IMR-90 (cell line): ENCODE data around the gene TMPRSS11A. TPM values are rescaled to one million over a fixed set of nuclear protein-coding genes. Genes with fewer than 3 reads are reported as not detected.

ENCODE experiments used
- ATAC-seq: fragments of 200-7000 bp; cut with Tn5 transposase; 2 replicates; pipeline ENCODE4 v1.9.1; 2020; ENCODE audit warnings: low read depth, mild to moderate bottlenecking, moderate library complexity
- BruUV-seq: library from RNA; stranded (reverse); fragments of 400-500 nt; replicated peaks from 2 replicates; lab custom pipeline; 2021; lab: Mats Ljungman, UMichigan
- CTCF ChIA-PET: fragments of 300-600 bp; formaldehyde crosslinking; extraction: SDS; loops from one replicate; lab custom pipeline; 2021; ENCODE audit warnings: antibody characterized with exemption; lab: Yijun Ruan, JAX
- POLR2A ChIA-PET: fragments of 300-600 bp; sonication (Branson Sonifier 250); formaldehyde crosslinking; loops from one replicate; lab custom pipeline; 2022; ENCODE audit warnings: antibody characterized with exemption; ENCODE audit not compliant: unreplicated experiment; lab: Charles Lee
- DNase-seq: peaks from one replicate; pipeline ENCODE4 v3.0.0; 2013
- H2AFZ ChIP-seq: replicated peaks from 2 replicates; pipeline ENCODE3; 2013; ENCODE audit warnings: low read length, mild to moderate bottlenecking; ENCODE audit not compliant: poor library complexity
- H2AK5ac ChIP-seq: 2 replicates; pipeline ENCODE4 v1.6.1; 2013; ENCODE audit warnings: low read depth, low read length, inconsistent platforms
- H2AK9ac ChIP-seq: replicated peaks from 2 replicates; pipeline ENCODE3; 2013; ENCODE audit warnings: mild to moderate bottlenecking, low read depth, low read length, moderate library complexity; ENCODE audit not compliant: poor library complexity
- H2BK120ac ChIP-seq: 2 replicates; pipeline ENCODE4 v1.6.1; 2013; ENCODE audit warnings: low read depth, low read length, inconsistent platforms
- H2BK15ac ChIP-seq: 3 replicates; pipeline ENCODE4 v1.6.1; 2013; ENCODE audit warnings: low read depth, low read length, inconsistent platforms
- H2BK20ac ChIP-seq: 2 replicates; pipeline ENCODE4 v1.6.1; 2013; ENCODE audit warnings: low read depth, mild to moderate bottlenecking, inconsistent platforms, low read length, moderate library complexity
- H2BK5ac ChIP-seq: 2 replicates; pipeline ENCODE4 v1.6.1; 2013; ENCODE audit warnings: mild to moderate bottlenecking, low read depth, low read length, inconsistent platforms; ENCODE audit not compliant: poor library complexity, severe bottlenecking
- H3K14ac ChIP-seq: replicated peaks from 2 replicates; pipeline ENCODE4 v1.6.1; 2013; ENCODE audit warnings: low read depth, low read length, inconsistent platforms
- H3K18ac ChIP-seq: 2 replicates; pipeline ENCODE4 v1.6.1; 2013; ENCODE audit warnings: low read depth, low read length, control low read depth
- H3K23ac ChIP-seq: 2 replicates; pipeline ENCODE4 v1.6.1; 2013; ENCODE audit warnings: low read depth, low read length, inconsistent platforms
- H3K27ac ChIP-seq: 2 replicates; pipeline ENCODE4 v1.5.1; 2013; ENCODE audit warnings: mild to moderate bottlenecking, control low read depth, low read length; ENCODE audit not compliant: insufficient read depth
- H3K27me3 ChIP-seq: 2 replicates; pipeline ENCODE4 v1.6.1; 2013; ENCODE audit warnings: low read length; ENCODE audit not compliant: control insufficient read depth, insufficient read depth
- H3K36me3 ChIP-seq: 2 replicates; pipeline ENCODE4 v1.6.1; 2013; ENCODE audit warnings: low read length, mixed read lengths; ENCODE audit not compliant: control insufficient read depth, insufficient read depth
- H3K4ac ChIP-seq: 2 replicates; pipeline ENCODE4 v1.6.1; 2013; ENCODE audit warnings: low read depth, low read length, inconsistent platforms
- H3K4me1 ChIP-seq: 2 replicates; pipeline ENCODE4 v1.6.1; 2013; ENCODE audit warnings: low read length, mixed read lengths; ENCODE audit not compliant: control insufficient read depth, insufficient read depth
- H3K4me2 ChIP-seq: 2 replicates; pipeline ENCODE4 v1.6.1; 2013; ENCODE audit warnings: low read depth, mild to moderate bottlenecking, control low read depth, low read length, moderate library complexity
- H3K4me3 ChIP-seq: 2 replicates; pipeline ENCODE4 v1.5.1; 2013; ENCODE audit warnings: low read depth, mild to moderate bottlenecking, control low read depth, low read length, moderate library complexity; ENCODE audit not compliant: insufficient read depth
- H3K56ac ChIP-seq: 2 replicates; pipeline ENCODE4 v1.6.1; 2013; ENCODE audit warnings: low read length, inconsistent platforms; ENCODE audit not compliant: insufficient read depth; ENCODE audit errors: extremely low read depth
- H3K79me1 ChIP-seq, 2 experiments: 2 replicates each; pipeline ENCODE4 v1.6.1; 2013; ENCODE audit warnings: low read length in 2 of 2, inconsistent platforms in 1 of 2, low read depth in 1 of 2
- H3K9ac ChIP-seq: 2 replicates; pipeline ENCODE4 v1.6.1; 2013; ENCODE audit warnings: low read depth, low read length, control low read depth
- H3K9me1 ChIP-seq: 2 replicates; pipeline ENCODE4 v1.6.1; 2013; ENCODE audit warnings: low read length, inconsistent platforms; ENCODE audit not compliant: insufficient read depth
- H3K9me3 ChIP-seq: 2 replicates; pipeline ENCODE4 v1.6.1; 2013; ENCODE audit warnings: low read length; ENCODE audit not compliant: control insufficient read depth, insufficient read depth
- H4K20me1 ChIP-seq: 2 replicates; pipeline ENCODE4 v1.6.1; 2013; ENCODE audit warnings: low read length, inconsistent platforms; ENCODE audit not compliant: insufficient read depth
- H4K5ac ChIP-seq: 2 replicates; pipeline ENCODE4 v1.6.1; 2013; ENCODE audit warnings: mild to moderate bottlenecking, low read depth, low read length, control low read depth
- H4K8ac ChIP-seq, 2 experiments: 2 replicates each; pipeline ENCODE4 v1.6.1; 2013; ENCODE audit warnings: low read depth in 2 of 2, low read length in 2 of 2, control low read depth in 1 of 2, inconsistent platforms in 1 of 2
- H4K91ac ChIP-seq: 2 replicates; pipeline ENCODE4 v1.6.1; 2013; ENCODE audit warnings: low read depth, low read length, inconsistent platforms; ENCODE audit not compliant: insufficient read depth
- BHLHE40 ChIP-seq: fragments of 150-350 bp; IDR thresholded peaks from 2 replicates; pipeline ENCODE4 v1.6.1; 2016; ENCODE audit warnings: mild to moderate bottlenecking, low read depth, low read length
- WGBS, 2 experiments: methylation state at CpG; one replicate each; pipeline versions ENCODE4 v1.1.5 to v1.1.7; 2013; ENCODE audit warnings: missing lambda C conversion rate in 2 of 2; ENCODE audit not compliant: insufficient read length in 1 of 2; ENCODE audit errors: extremely low coverage in 2 of 2; 5-methylcytosine and 5-hydroxymethylcytosine counted together
- dilution Hi-C: fragments of 300-500 bp; cut with HindIII; formaldehyde crosslinking; loops from one replicate; pipeline ENCODE4 v1.14.3; 2018; ENCODE audit warnings: low sequenced_read_pairs; ENCODE audit not compliant: unreplicated experiment
- in situ Hi-C: fragments of 300-500 bp; cut with MboI; formaldehyde crosslinking; loops from 3 replicates; pipeline ENCODE4 v1.14.3; 2019; ENCODE audit warnings: low sequenced_read_pairs, inconsistent platforms, mixed read lengths
- intact Hi-C: fragments of 100-400 bp; cut with micrococcal nuclease; formaldehyde crosslinking; loops from 2 replicates; pipeline ENCODE4 v1.10.0; 2022
- polyA plus RNA-seq, 3 experiments: library from polyadenylated mRNA; depleted of rRNA; stranded (reverse); fragments of >200 nt; gene quantifications; 2 replicates each; pipeline ENCODE4 v1.2.3, GENCODE V29; 2012; ENCODE audit warnings: low replicate concordance in 1 of 3
- total RNA-seq: library from RNA; depleted of rRNA; stranded (reverse); fragments of >200 nt; gene quantifications from 2 replicates; pipeline ENCODE4 v1.2.3, GENCODE V29; 2012

TMPRSS11A gene
- total and polyA plus RNA-seq, 2 of the 4 experiments (the other 2 are of a cell fraction), result not detected

DNA sequence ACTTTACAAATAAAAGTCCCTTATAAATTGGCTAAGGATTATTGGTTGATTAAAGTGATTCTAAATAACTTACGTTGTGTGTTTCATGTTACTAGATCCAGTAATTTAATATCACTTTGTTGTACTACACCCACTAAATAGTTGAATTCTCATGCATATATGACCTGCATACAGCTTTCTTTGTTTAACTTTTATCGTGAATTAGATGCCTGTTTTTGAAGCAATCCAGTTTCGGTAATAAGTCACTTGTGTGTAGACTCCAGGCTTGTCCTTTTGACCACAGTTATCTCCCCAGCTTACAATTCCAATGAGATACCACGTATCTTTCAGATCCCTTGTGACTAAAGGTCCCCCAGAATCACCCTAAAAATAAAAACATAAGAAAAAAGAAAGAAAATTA lies 52.2 kb downstream of the TMPRSS11A start:
- no peak overlapping the region for H3K27ac ChIP-seq
- no CpG with 5 or more reads among the region's 4 CpGs for WGBS, 2 experiments
- intact Hi-C loops (loop anchor here (5.0 kb wide), 1 partner anchor 149 kb away; no protein-coding TSS in a partner anchor), dilution Hi-C loops (no loop called here), in situ Hi-C loops (no loop called here)
- H3K4me1 ChIP-seq, result no peaks in the 10 kb centered on the region
- no peak for TF ChIP-seq BHLHE40
- no peak overlapping the region for H2AK9ac ChIP-seq
- DNase-seq (no peak), ATAC-seq (no peak)
- H2BK15ac ChIP-seq, result no peak overlapping the region
- H3K4me2 ChIP-seq, result no peak overlapping the region
- ChIA-PET CTCF (interaction anchor here (0.5 to 1.8 kb wide), 4 partner anchors 10 to 40 kb away, joined by 3 to 7 read pairs (median 4); no protein-coding TSS in a partner anchor), POLR2A (no interaction called here)
- H3K4me3 ChIP-seq, result no peak overlapping the region
- no TSS peak for BruUV-seq
- no peak overlapping the region for H3K18ac ChIP-seq
- no peak overlapping the region for H2AFZ ChIP-seq
- H2BK120ac ChIP-seq, result no peak overlapping the region
- H2BK20ac ChIP-seq, result no peak overlapping the region
- no peak overlapping the region for H2BK5ac ChIP-seq
- H4K8ac ChIP-seq, result no peak overlapping the region
- no peak overlapping the region for H3K9ac ChIP-seq
- no peak overlapping the region for H4K91ac ChIP-seq
- H4K20me1 ChIP-seq, result no peaks in the 10 kb centered on the region
- no peak overlapping the region for H3K4ac ChIP-seq
- no peaks in the 10 kb centered on the region for H3K27me3 ChIP-seq
- no peaks in the 10 kb centered on the region for H3K9me3 ChIP-seq
- H3K79me1 ChIP-seq, result no peaks in the 10 kb centered on the region
- no peak overlapping the region for H2AK5ac ChIP-seq
- no peak overlapping the region for H3K14ac ChIP-seq
- no peaks in the 10 kb centered on the region for H3K36me3 ChIP-seq
- H3K56ac ChIP-seq, result no peak overlapping the region
- H3K23ac ChIP-seq, result no peak overlapping the region
- H4K5ac ChIP-seq, result no peak overlapping the region
- no peaks in the 10 kb centered on the region for H3K9me1 ChIP-seq
